Measurements from ENCODE around the gene ARID1A.

The ARID1A gene

DNA sequence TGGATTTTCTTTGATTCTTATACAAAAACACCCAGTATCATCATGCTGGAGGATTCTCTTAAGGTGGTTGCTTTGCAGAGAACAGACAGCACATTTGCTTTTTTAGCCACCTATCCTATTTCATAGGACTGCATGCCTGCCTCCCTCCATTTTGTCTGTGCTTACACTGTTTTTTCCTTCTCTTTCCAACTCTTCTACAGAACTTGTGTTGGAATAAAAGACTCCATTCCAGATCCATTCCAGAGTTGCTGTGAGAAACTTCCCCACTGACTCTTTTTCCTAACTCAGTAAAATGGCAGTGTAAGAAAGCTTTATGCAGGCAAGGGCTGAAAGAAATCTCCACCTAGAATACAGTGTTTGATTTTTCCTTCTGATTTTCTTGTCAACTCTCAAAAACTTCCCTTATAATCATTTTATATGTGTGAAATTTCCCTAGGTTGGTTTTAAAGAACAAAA, 5.2 kb upstream of the ARID1A start:
- no peak overlapping the region for H3K27ac ChIP-seq
- TF ChIP-seq Cebpa-rat (IDR thresholded peaks at IDR 0.05), result no peak
- H3K4me2 ChIP-seq, result 0 out of 2 replicates have a peak overlapping the region, but pooled peaks have one; percentile 12
- no peaks in the 10 kb centered on the region for H3K9me3 ChIP-seq
- H3K9ac ChIP-seq, result no peak overlapping the region
- H4K20me1 ChIP-seq, result no peaks in the 10 kb centered on the region
- peaks cover 39% of the 10 kb centered on the region for H3K4me1 ChIP-seq
- H3K27me3 ChIP-seq, result no peaks in the 10 kb centered on the region
- H3K36me3 ChIP-seq, result no peaks in the 10 kb centered on the region
- H3K4me3 ChIP-seq, result no peak overlapping the region

DNA sequence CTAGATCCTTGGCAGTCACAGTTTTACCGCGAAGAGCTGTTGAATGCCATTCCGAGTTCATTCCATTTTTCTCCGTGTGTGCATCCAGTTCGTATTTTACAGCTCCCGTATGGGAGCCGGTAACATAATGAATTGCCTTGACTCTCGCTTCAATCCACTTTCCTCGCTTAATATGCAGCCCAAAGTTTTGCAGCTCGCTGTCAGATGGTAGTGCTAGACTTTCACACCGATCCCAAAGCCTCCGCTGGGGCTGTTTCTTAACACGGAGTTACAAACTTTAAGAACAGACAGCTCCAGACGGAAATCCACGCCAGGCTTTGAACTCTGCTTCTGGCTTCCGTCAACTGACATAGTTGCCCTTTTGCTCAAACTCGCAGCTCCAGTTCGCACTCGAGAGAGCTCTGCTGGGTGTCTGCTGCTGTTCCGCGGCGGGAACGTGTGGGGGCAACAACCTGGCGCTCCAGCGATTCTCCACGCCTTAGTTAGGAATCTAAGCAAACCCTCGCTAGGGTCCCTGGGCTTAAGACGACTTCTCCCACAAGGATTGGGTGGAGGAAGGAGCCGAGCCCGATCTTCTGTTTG, 3.5 kb upstream of the ARID1A start:
- no peaks in the 10 kb centered on the region for H3K27me3 ChIP-seq
- H3K4me2 ChIP-seq, result peak overlapping the region; percentile 94
- peak overlapping the region; percentile 98 for H3K4me3 ChIP-seq
- no peak for TF ChIP-seq Cebpa-rat (IDR thresholded peaks at IDR 0.05)
- no peaks in the 10 kb centered on the region for H4K20me1 ChIP-seq
- H3K4me1 ChIP-seq, result peaks cover 36% of the 10 kb centered on the region
- no peaks in the 10 kb centered on the region for H3K9me3 ChIP-seq
- H3K36me3 ChIP-seq, result no peaks in the 10 kb centered on the region
- peak overlapping the region; percentile 100 for H3K27ac ChIP-seq
- peak overlapping the region; percentile 100 for H3K9ac ChIP-seq

DNA sequence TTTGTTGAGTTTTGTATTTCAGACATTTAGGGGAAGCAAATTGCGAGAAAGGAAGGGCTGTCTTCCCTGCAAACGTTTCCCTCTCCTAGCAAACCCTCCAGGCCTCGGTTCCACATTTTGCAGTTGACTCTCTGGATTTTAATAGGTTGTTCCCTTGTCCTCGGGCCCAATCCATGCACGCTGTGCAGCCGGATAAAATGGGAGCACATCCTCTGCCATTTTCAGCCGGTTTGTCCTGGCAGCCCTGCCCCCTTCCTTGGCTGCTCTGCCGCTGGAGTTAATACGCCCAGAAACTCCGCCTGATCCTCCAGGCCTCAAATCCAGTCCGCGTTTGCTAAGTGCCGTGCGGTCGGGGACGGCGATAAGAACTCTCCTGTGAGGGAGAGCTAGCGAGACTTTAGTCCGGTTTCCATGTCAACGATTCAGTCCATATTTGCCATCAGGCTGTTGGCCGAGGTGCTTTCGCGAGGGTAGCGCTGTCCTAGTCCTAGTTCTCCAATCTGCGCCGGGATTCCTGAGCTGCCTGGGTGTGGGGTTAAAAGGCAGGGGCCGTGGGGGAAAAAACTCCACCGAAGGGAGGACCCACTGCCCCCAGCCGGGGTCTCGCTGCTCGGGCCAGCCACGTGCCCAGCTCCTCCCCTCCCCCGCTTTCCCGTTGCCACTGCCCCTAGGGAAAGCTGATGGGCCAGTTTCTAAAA, 2.9 kb upstream of the ARID1A start:
- Histone ChIP-seq H3K27me3 (no peaks in the 10 kb centered on the region), H3K9me3 (no peaks in the 10 kb centered on the region), H3K9ac (peak overlapping the region; percentile 100), H4K20me1 (peaks cover 2% of the 10 kb centered on the region), H3K4me1 (peaks cover 36% of the 10 kb centered on the region), H3K36me3 (no peaks in the 10 kb centered on the region), H3K4me3 (peak overlapping the region; percentile 98), H3K4me2 (peak overlapping the region; percentile 94), H3K27ac (peak overlapping the region; percentile 100)
- TF ChIP-seq Cebpa-rat (IDR thresholded peaks at IDR 0.05), result no peak

DNA sequence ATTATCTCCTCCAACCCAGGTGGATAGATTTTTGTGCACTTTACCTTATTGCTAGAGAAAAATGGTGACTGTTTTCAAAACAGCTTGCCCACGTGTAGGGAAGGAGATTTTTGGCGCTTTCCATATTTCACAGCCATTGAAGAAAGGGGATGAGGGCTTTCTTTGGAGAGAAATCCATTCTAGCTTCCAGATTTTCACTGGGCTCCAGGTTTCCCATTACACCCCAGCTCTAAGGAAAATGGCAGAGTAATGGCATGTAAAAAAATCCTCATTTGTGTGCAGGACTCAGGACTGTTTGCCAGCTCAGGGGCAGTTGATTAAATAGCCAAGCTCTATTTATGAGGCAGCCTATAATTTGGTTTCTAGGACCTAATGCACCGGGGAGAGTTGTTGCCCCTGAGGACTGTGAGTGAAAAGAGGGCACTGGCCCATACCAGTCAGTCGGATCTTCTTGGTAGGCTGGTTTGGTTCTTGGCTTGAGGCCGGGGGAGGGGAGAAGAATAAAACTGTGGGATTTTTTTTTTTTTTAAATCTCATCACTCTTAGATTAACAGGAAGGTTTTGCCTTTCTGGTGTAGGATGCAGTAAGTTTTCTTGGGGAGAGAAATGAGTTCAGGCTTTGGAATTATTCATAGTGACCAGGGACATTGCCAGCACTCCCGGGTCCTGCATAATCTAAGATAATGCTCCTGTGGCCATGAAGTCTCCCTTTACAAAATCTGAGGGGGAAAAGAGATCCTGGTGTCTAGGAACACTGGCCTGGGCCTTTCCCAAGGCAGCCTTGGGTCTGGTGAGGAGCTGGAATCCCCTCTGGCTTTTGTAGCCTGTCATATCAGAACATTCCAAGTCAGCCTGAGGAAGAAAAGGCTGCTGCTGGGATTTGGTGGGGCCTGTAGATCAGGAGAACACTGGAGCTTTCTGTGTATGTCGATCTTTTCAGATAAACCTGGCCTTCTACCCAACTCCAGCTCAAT, 1.9 kb upstream of the ARID1A start:
- TF ChIP-seq Cebpa-rat (IDR thresholded peaks at IDR 0.05), result no peak
- Histone ChIP-seq H3K27me3 (no peaks in the 10 kb centered on the region), H3K9me3 (no peaks in the 10 kb centered on the region), H3K4me3 (peak overlapping the region; percentile 98), H3K36me3 (no peaks in the 10 kb centered on the region), H3K4me1 (peaks cover 41% of the 10 kb centered on the region), H3K9ac (peak overlapping the region; percentile 100), H3K27ac (peak overlapping the region; percentile 100), H3K4me2 (peak overlapping the region; percentile 94), H4K20me1 (peaks cover 12% of the 10 kb centered on the region)

DNA sequence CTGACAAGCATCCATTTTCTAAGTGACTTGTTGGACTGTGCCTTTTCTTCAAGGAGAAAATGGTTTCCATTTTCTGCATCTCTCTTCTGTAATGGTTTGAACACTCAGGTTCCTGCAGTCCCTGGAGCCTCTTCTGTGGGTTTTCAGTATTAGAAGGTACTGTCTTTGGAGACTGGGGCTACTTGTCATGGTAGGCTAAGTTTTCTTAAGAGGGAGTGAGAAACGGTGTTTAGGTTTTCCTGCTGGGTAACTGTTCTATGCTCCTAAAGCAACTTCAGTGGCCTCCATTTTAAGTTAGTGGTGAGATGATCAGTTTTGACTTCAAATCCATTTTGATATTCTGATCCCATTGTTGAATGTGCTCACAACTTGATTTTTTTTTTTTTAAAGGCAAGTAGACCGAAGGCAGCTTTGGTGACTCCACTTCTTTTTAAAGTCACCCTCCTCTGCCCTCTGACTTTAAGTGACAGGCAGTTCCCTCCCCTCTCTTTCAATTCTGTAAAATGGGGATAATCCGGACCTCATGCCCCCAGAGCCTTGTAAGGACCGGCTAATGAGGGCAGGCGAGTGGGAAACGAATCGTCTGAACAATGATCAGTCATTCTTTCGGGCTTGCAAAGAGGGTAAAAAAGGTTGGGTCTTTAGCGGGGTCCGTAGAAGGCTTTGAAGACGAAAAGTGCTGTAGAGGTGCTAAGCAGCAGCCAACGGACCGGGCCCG, 1.0 kb upstream of the ARID1A start:
- Histone ChIP-seq H3K27me3 (no peaks in the 10 kb centered on the region), H3K4me1 (peaks cover 51% of the 10 kb centered on the region), H3K4me3 (peak overlapping the region; percentile 98), H3K27ac (peak overlapping the region; percentile 100), H4K20me1 (peaks cover 21% of the 10 kb centered on the region), H3K4me2 (peak overlapping the region; percentile 94), H3K9me3 (no peaks in the 10 kb centered on the region), H3K9ac (peak overlapping the region; percentile 100), H3K36me3 (no peaks in the 10 kb centered on the region)
- no peak for TF ChIP-seq Cebpa-rat (IDR thresholded peaks at IDR 0.05)

- Histone ChIP-seq H3K4me2 (peak overlapping the region; percentile 89), H4K20me1 (peaks cover 35% of the 10 kb centered on the region), H3K9me3 (no peaks in the 10 kb centered on the region), H3K4me3 (peak overlapping the region; percentile 98), H3K36me3 (peaks cover 7% of the 10 kb centered on the region), H3K4me1 (peaks cover 57% of the 10 kb centered on the region), H3K27ac (peak overlapping the region; percentile 100), H3K27me3 (no peaks in the 10 kb centered on the region), H3K9ac (peak overlapping the region; percentile 100)
- no peak for TF ChIP-seq Cebpa-rat (IDR thresholded peaks at IDR 0.05)
These were observed 371 bp downstream of the ARID1A start for GRCh38 chr1:26696119-26696653.

GRCh38 chr1:26696654-26697430, 1.0 kb downstream of the ARID1A start:
- Histone ChIP-seq H3K4me3 (peak overlapping the region; percentile 98), H3K27me3 (no peaks in the 10 kb centered on the region), H3K9me3 (no peaks in the 10 kb centered on the region), H3K4me1 (peaks cover 57% of the 10 kb centered on the region), H4K20me1 (peaks cover 41% of the 10 kb centered on the region), H3K27ac (peak overlapping the region; percentile 100), H3K4me2 (peak overlapping the region; percentile 89), H3K9ac (peak overlapping the region; percentile 100), H3K36me3 (peaks cover 13% of the 10 kb centered on the region)
- TF ChIP-seq Cebpa-rat (IDR thresholded peaks at IDR 0.05), result no peak

DNA sequence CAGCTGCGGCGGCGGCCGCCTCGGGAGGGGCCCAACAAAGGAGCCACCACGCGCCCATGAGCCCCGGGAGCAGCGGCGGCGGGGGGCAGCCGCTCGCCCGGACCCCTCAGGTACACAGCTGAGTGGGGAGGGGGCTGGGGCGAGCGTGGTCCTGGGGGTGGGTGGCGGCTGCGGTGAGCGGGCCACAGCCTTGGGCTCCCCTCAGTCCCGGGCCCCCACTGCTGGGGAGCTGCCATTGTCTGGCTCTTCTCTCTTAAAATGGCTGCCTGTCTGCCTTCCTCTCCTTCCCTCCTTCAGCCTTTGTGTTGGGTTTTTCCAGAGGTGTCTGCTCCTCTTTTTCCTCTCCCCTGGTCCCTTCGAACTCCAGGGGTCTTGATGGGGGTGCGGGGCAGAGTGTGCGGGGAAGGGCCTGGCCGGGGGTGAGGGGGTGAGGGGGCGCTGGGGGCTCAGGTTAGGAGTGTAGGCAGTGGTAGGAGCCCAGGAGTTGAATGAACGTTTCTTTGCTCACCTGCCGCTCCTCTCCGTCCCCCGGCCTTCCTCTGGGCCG, 1.7 kb downstream of the ARID1A start:
- peaks cover 48% of the 10 kb centered on the region for H4K20me1 ChIP-seq
- no peak for TF ChIP-seq Cebpa-rat (IDR thresholded peaks at IDR 0.05)
- H3K9me3 ChIP-seq, result no peaks in the 10 kb centered on the region
- H3K27me3 ChIP-seq, result no peaks in the 10 kb centered on the region
- peaks cover 62% of the 10 kb centered on the region for H3K4me1 ChIP-seq
- H3K9ac ChIP-seq, result peak overlapping the region; percentile 100
- peak overlapping the region; percentile 100 for H3K27ac ChIP-seq
- H3K36me3 ChIP-seq, result peaks cover 20% of the 10 kb centered on the region
- peak overlapping the region; percentile 89 for H3K4me2 ChIP-seq
- peak overlapping the region; percentile 98 for H3K4me3 ChIP-seq

All from BLaER1 (cell line).